K562 (cell line): Measurements from ENCODE around the gene TXLNG.

Experiments
- CREB3L1 ChIP-seq: fragments of 450-650 bp; IDR thresholded peaks from 2 replicates; pipeline ENCODE4 v1.6.1; 2014; ENCODE audit warnings: low read depth, mild to moderate bottlenecking, moderate library complexity, borderline replicate concordance
- CTCF ChIP-seq, 3 experiments: IDR thresholded peaks in 2 of 3; conservative IDR thresholded peaks in 1 of 3; 2 replicates each; pipeline ENCODE4 v1.5.1; 2011 to 2012; ENCODE audit warnings: low read length in 3 of 3, mild to moderate bottlenecking in 3 of 3, control low read depth in 2 of 3, improper control_type of control experiment in 1 of 3, inconsistent platforms in 1 of 3, low read depth in 1 of 3, mixed read lengths in 1 of 3, moderate library complexity in 1 of 3; ENCODE audit not compliant: insufficient read depth in 2 of 3
- DPF2 ChIP-seq: fragments of 450-650 bp; IDR thresholded peaks from 2 replicates; pipeline ENCODE4 v1.6.1; 2016
- EGR1 ChIP-seq: fragments of 450-650 bp; conservative IDR thresholded peaks from 2 replicates; pipeline ENCODE4 v1.6.1; 2017; ENCODE audit warnings: mild to moderate bottlenecking
- EZH2 ChIP-seq: IDR thresholded peaks from 2 replicates; pipeline ENCODE4 v1.6.1; 2012; ENCODE audit warnings: low read depth, mild to moderate bottlenecking, inconsistent platforms, low read length, borderline replicate concordance
- IRF2 ChIP-seq: sonication (generic); formaldehyde crosslinking; IDR thresholded peaks from 2 replicates; pipeline ENCODE4 v1.8.1; 2022; ENCODE audit warnings: mild to moderate bottlenecking, missing genetic modification reagents
- SMAD1 ChIP-seq: fragments of 150-350 bp; IDR thresholded peaks from 2 replicates; pipeline ENCODE4 v1.6.1; 2014; ENCODE audit warnings: low read length, low read depth; ENCODE audit not compliant: partially characterized antibody
- ZFP91 ChIP-seq: sonication (generic); formaldehyde crosslinking; IDR thresholded peaks from 2 replicates; pipeline ENCODE4 v1.8.0; 2022; ENCODE audit warnings: mild to moderate bottlenecking, missing genetic modification reagents

- no peak for TF ChIP-seq CREB3L1
- no peak for TF ChIP-seq DPF2
- no peak for TF ChIP-seq CTCF (IDR thresholded peaks at IDR 0.05 in 2 of 3, conservative IDR thresholded peaks at IDR 0.05 in 1 of 3; ENCODE audit: insufficient read depth in 2 of 3, low read depth in 1 of 3, low read length in 3 of 3)
- TF ChIP-seq EZH2: no peak
- no peak for TF ChIP-seq IRF2 (CRISPR knock-in tag)
- TF ChIP-seq EGR1: no peak
- TF ChIP-seq ZFP91 (CRISPR knock-in tag): no peak
- no peak for TF ChIP-seq SMAD1
These were observed 36.1 kb upstream of the TXLNG start for GRCh38 chrX:16750136-16750535.
